Lower leg skin (tissue), 4 donors: Measurements from ENCODE around the gene NIPBL. TPM values are rescaled to one million over a fixed set of nuclear protein-coding genes. Genes with fewer than 3 reads are reported as not detected.

ENCODE experiments used
- DNase-seq, 2 donors: peaks; one replicate each; pipeline ENCODE4 v3.0.0-alpha.2; 2019; ENCODE audit warnings: low spot score in 2 of 2
- H3K4me3 ChIP-seq: fragments of 200-600 bp; sonication (generic); 2 replicates; pipeline ENCODE4 v1.5.1; 2017; ENCODE audit warnings: mild to moderate bottlenecking, low read depth; ENCODE audit not compliant: poor library complexity, severe bottlenecking
- CTCF ChIP-seq, 3 donors: fragments of 450-650 bp; IDR thresholded peaks; one replicate each; pipeline ENCODE4 v1.5.1; 2016; ENCODE audit warnings: antibody characterized with exemption in 3 of 3, mild to moderate bottlenecking in 3 of 3, moderate library complexity in 2 of 3
- POLR2A ChIP-seq, 2 donors: fragments of 450-650 bp; IDR thresholded peaks; one replicate each; pipeline ENCODE4 v1.6.1; 2016 to 2017; ENCODE audit warnings: antibody characterized with exemption in 2 of 2, mild to moderate bottlenecking in 1 of 2, moderate library complexity in 1 of 2
- WGBS, 2 donors: methylation state at CpG; one replicate each; pipeline ENCODE4 v1.1.5; 2018; 5-methylcytosine and 5-hydroxymethylcytosine counted together
- intact Hi-C: fragments of 100-400 bp; cut with DNase I; formaldehyde crosslinking; loops from one replicate; pipeline ENCODE4 v1.15.0; 2023; ENCODE audit warnings: low total_unique reads
- total RNA-seq, 4 donors: library from RNA; depleted of rRNA; stranded (reverse); fragments of >200 nt; gene quantifications; one replicate each; pipeline ENCODE4 v1.1.0, GENCODE V29; 2016

NIPBL gene
- total RNA-seq, 4 donors from 2014 or later: 39.0 to 56.9 (median 49.4) TPM

GRCh38 chr5:36919238-36919637 lies 42.7 kb downstream of the NIPBL start:
- H3K4me3 ChIP-seq: no peak overlapping the region
- DNase-seq: no peak
- TF ChIP-seq CTCF (IDR thresholded peaks at IDR 0.05): no peak
- no peak for TF ChIP-seq POLR2A (IDR thresholded peaks at IDR 0.05)
- WGBS, 2 donors: 62 to 71% methylated on average over 2 of the region's 2 CpGs
- intact Hi-C loops: no loop called here

- no peak overlapping the region for H3K4me3 ChIP-seq
- TF ChIP-seq CTCF (IDR thresholded peaks at IDR 0.05): no peak
- no peak for TF ChIP-seq POLR2A (IDR thresholded peaks at IDR 0.05)
- intact Hi-C loops: no loop called here
- DNase-seq: no peak
Measured at GRCh38 chr5:36919650-36920049, 43.1 kb downstream of the NIPBL start.

GRCh38 chr5:36928947-36929346 lies 52.4 kb downstream of the NIPBL start:
- intact Hi-C loops: no loop called here
- DNase-seq: no peak
- 8 to 10% methylated on average over 1 of the region's 1 CpG for WGBS, 2 donors
- no peak for TF ChIP-seq POLR2A (IDR thresholded peaks at IDR 0.05)
- TF ChIP-seq CTCF (IDR thresholded peaks at IDR 0.05): no peak
- no peak overlapping the region for H3K4me3 ChIP-seq

GRCh38 chr5:36929438-36929837 lies 52.9 kb downstream of the NIPBL start:
- intact Hi-C loops: no loop called here
- DNase-seq: no peak
- TF ChIP-seq POLR2A (IDR thresholded peaks at IDR 0.05) (no peak), CTCF (IDR thresholded peaks at IDR 0.05) (no peak)

GRCh38 chr5:36932056-36932455 lies 55.5 kb downstream of the NIPBL start:
- WGBS, 2 donors: 91 to 93% methylated on average over 4 of the region's 4 CpGs
- no peak overlapping the region for H3K4me3 ChIP-seq
- DNase-seq: no peak
- TF ChIP-seq POLR2A (IDR thresholded peaks at IDR 0.05) (no peak), CTCF (IDR thresholded peaks at IDR 0.05) (no peak)
- intact Hi-C loops: no loop called here

More at GRCh38 chr5:36929438-36929837, 52.9 kb downstream of the NIPBL start:
- H3K4me3 ChIP-seq: no peak overlapping the region

- H3K4me3 ChIP-seq: no peak overlapping the region
- no peak for DNase-seq
- 96 to 100% methylated on average over 1 of the region's 1 CpG for WGBS, 2 donors
- intact Hi-C loops: no loop called here
- TF ChIP-seq CTCF (IDR thresholded peaks at IDR 0.05) (no peak), POLR2A (IDR thresholded peaks at IDR 0.05) (no peak)
Measured at GRCh38 chr5:36932699-36933098, 56.1 kb downstream of the NIPBL start.
